CD14-positive monocyte (primary cell): ENCODE measurements around the gene FBXL13. TPM values are rescaled to one million over a fixed set of nuclear protein-coding genes. Genes with fewer than 3 reads are reported as not detected.

ENCODE experiments used
- DNase-seq, 3 donors: peaks; one replicate each; pipeline ENCODE4 v3.0.0-alpha.2; 2011 to 2022
- H2AFZ ChIP-seq: 2 replicates; pipeline ENCODE4 v1.6.0; 2012; ENCODE audit warnings: mild to moderate bottlenecking, low read depth, low read length, inconsistent platforms; ENCODE audit not compliant: insufficient read depth, poor library complexity, severe bottlenecking
- H3K27ac ChIP-seq, 2 donors: 1 replicate in 1 of 2; 2 replicates in 1 of 2; pipeline ENCODE4 v1.5.1; 2012 to 2013; ENCODE audit warnings: low read length in 2 of 2, control low read depth in 1 of 2, inconsistent platforms in 1 of 2, low read depth in 1 of 2, mild to moderate bottlenecking in 1 of 2
- H3K27me3 ChIP-seq, 2 donors: one replicate each; pipeline versions ENCODE4 v1.6.0 to v1.6.1; 2011 to 2013; ENCODE audit warnings: low read length in 2 of 2; ENCODE audit not compliant: control insufficient read depth in 2 of 2, insufficient read depth in 2 of 2
- H3K36me3 ChIP-seq, 2 donors: replicated peaks in 1 of 2; 1 replicate in 1 of 2; 2 replicates in 1 of 2; pipeline versions ENCODE4 v1.5.1 to v1.6.1; 2012 to 2013; ENCODE audit warnings: low read length in 2 of 2, control low read depth in 1 of 2, inconsistent platforms in 1 of 2, mild to moderate bottlenecking in 1 of 2; ENCODE audit not compliant: insufficient read depth in 2 of 2, control insufficient read depth in 1 of 2
- H3K4me1 ChIP-seq, 2 donors: 1 replicate in 1 of 2; 2 replicates in 1 of 2; pipeline versions ENCODE4 v1.5.1 to v1.6.1; 2012 to 2013; ENCODE audit warnings: low read length in 2 of 2, control low read depth in 1 of 2, inconsistent platforms in 1 of 2, mild to moderate bottlenecking in 1 of 2, moderate library complexity in 1 of 2; ENCODE audit not compliant: insufficient read depth in 2 of 2, control insufficient read depth in 1 of 2
- H3K4me2 ChIP-seq: replicated peaks from 2 replicates; pipeline ENCODE3; 2012; ENCODE audit warnings: low read length, moderate library complexity, mild to moderate bottlenecking; ENCODE audit not compliant: poor library complexity, severe bottlenecking; ENCODE audit errors: extremely low read depth
- H3K4me3 ChIP-seq, 3 experiments: fragments of 200-600 bp in 1 of 3; sonication (generic) in 1 of 3; replicated peaks in 1 of 3; 1 replicate in 2 of 3; 2 replicates in 1 of 3; pipeline ENCODE4 v1.5.1; 2011 to 2013; ENCODE audit warnings: low read length in 3 of 3, mild to moderate bottlenecking in 3 of 3, control low read depth in 2 of 3, low read depth in 2 of 3, inconsistent platforms in 1 of 3, moderate library complexity in 1 of 3
- H3K79me2 ChIP-seq: 2 replicates; pipeline ENCODE4 v1.6.0; 2012; ENCODE audit warnings: mild to moderate bottlenecking, control low read depth, inconsistent platforms, low read length, moderate library complexity; ENCODE audit not compliant: insufficient read depth
- H3K9ac ChIP-seq: 2 replicates; pipeline ENCODE4 v1.6.0; 2017; ENCODE audit warnings: low read length, mild to moderate bottlenecking; ENCODE audit not compliant: insufficient read depth, poor library complexity, severe bottlenecking
- H3K9me3 ChIP-seq, 2 donors: replicated peaks in 1 of 2; 1 replicate in 1 of 2; 2 replicates in 1 of 2; pipeline versions ENCODE4 v1.5.1 to v1.6.1; 2012 to 2013; ENCODE audit warnings: low read length in 2 of 2, control low read depth in 1 of 2; ENCODE audit not compliant: control insufficient read depth in 1 of 2, insufficient read depth in 1 of 2
- H4K20me1 ChIP-seq: 2 replicates; pipeline ENCODE4 v1.6.0; 2012; ENCODE audit warnings: mild to moderate bottlenecking, low read length, control low read depth, moderate library complexity; ENCODE audit not compliant: insufficient read depth
- H3K27ac Mint-ChIP-seq, 7 donors: one replicate each; pipeline ENCODE4 v1.8.0; 2020; ENCODE audit warnings: mild to moderate bottlenecking in 7 of 7, mixed read lengths in 7 of 7, moderate library complexity in 6 of 7, inconsistent platforms in 2 of 7
- H3K27me3 Mint-ChIP-seq, 3 donors: one replicate each; pipeline ENCODE4 v1.8.0; 2021 to 2022; ENCODE audit warnings: low read depth in 3 of 3, mild to moderate bottlenecking in 3 of 3, mixed read lengths in 3 of 3, moderate library complexity in 3 of 3, inconsistent platforms in 1 of 3
- H3K36me3 Mint-ChIP-seq, 2 donors: one replicate each; pipeline ENCODE4 v1.8.0; 2020; ENCODE audit warnings: mixed read lengths in 2 of 2, inconsistent platforms in 1 of 2, mild to moderate bottlenecking in 1 of 2
- H3K4me1 Mint-ChIP-seq: one replicate; pipeline ENCODE4 v1.8.0; 2020; ENCODE audit warnings: mild to moderate bottlenecking, mixed read lengths
- H3K4me3 Mint-ChIP-seq, 2 donors: one replicate each; pipeline ENCODE4 v1.8.0; 2020; ENCODE audit warnings: mild to moderate bottlenecking in 2 of 2, mixed read lengths in 2 of 2, moderate library complexity in 1 of 2
- H3K9me3 Mint-ChIP-seq, 7 donors: one replicate each; pipeline ENCODE4 v1.8.0; 2020 to 2022; ENCODE audit warnings: mixed read lengths in 7 of 7, mild to moderate bottlenecking in 6 of 7, moderate library complexity in 6 of 7, inconsistent platforms in 2 of 7
- CTCF ChIP-seq: fragments of 200-600 bp; IDR thresholded peaks from one replicate; pipeline ENCODE4 v1.8.0; 2022; ENCODE audit warnings: antibody characterized with exemption, mild to moderate bottlenecking
- WGBS: methylation state at CpG from one replicate; pipeline ENCODE4 v1.1.5; 2013; ENCODE audit warnings: missing lambda C conversion rate; ENCODE audit not compliant: insufficient coverage; 5-methylcytosine and 5-hydroxymethylcytosine counted together
- intact Hi-C, 2 donors: fragments of 100-400 bp; cut with micrococcal nuclease; formaldehyde crosslinking; loops; one replicate each; pipeline versions ENCODE4 v1.15.0 to v1.15.1; 2023
- polyA plus RNA-seq, 3 donors: library from polyadenylated mRNA; depleted of rRNA in 1 of 3; unstranded in 2 of 3; stranded (reverse) in 1 of 3; fragments of 300-500 nt in 2 of 3; fragments of >200 nt in 1 of 3; fragmentation: Illumina TruSeq in 2 of 3; gene quantifications; 1 replicate in 2 of 3; 2 replicates in 1 of 3; pipeline ENCODE4 v1.2.3, GENCODE V29; 2012 to 2021

FBXL13 gene
- polyA plus RNA-seq, 3 donors, result 0.05 TPM; not detected in 2

GRCh38 chr7:102942181-102942866, 132.3 kb downstream of the FBXL13 start:
- DNase-seq, result no peak
- Histone ChIP-seq H4K20me1 (no peaks in the 10 kb centered on the region), H2AFZ (no peak overlapping the region), H3K36me3 (no peaks in the 10 kb centered on the region), H3K4me3 (no peak overlapping the region), H3K9me3 (no peaks in the 10 kb centered on the region), H3K79me2 (no peaks in the 10 kb centered on the region), H3K9ac (no peak overlapping the region), H3K27ac (no peak overlapping the region), H3K4me1 (no peaks in the 10 kb centered on the region), H3K4me2 (no peak overlapping the region), H3K27me3 (no peaks in the 10 kb centered on the region)
- no CpG with 5 or more reads among the region's 4 CpGs for WGBS
- Mint-ChIP-seq H3K36me3 (peaks cover 0 to 1% of the 10 kb centered on the region in 2 donors), H3K27ac (no peak overlapping the region), H3K4me3 (no peak overlapping the region), H3K9me3 (peaks cover 0 to 3% (median 0%) of the 10 kb centered on the region in 7 donors), H3K4me1 (peaks cover 1% of the 10 kb centered on the region), H3K27me3 (no peaks in the 10 kb centered on the region)
- intact Hi-C loops, result no loop called here
- TF ChIP-seq CTCF, result no peak

GRCh38 chr7:102938679-102939078, 135.9 kb downstream of the FBXL13 start:
- Mint-ChIP-seq H3K9me3 (peaks cover 0 to 3% (median 0%) of the 10 kb centered on the region in 7 donors), H3K36me3 (peaks cover 0 to 1% of the 10 kb centered on the region in 2 donors), H3K27ac (peak overlapping the region in 1 of 7 donors; percentile 40), H3K4me3 (no peak overlapping the region), H3K4me1 (peaks cover 23% of the 10 kb centered on the region), H3K27me3 (no peaks in the 10 kb centered on the region)
- no peak for DNase-seq
- H3K36me3 ChIP-seq, result no peaks in the 10 kb centered on the region
- no peaks in the 10 kb centered on the region for H3K9me3 ChIP-seq
- H4K20me1 ChIP-seq, result no peaks in the 10 kb centered on the region
- TF ChIP-seq CTCF, result no peak
- H3K4me2 ChIP-seq, result no peak overlapping the region
- no peaks in the 10 kb centered on the region for H3K27me3 ChIP-seq
- no peak overlapping the region for H2AFZ ChIP-seq
- no peak overlapping the region for H3K4me3 ChIP-seq
- H3K27ac ChIP-seq, result no peak overlapping the region
- peaks cover 21 to 22% of the 10 kb centered on the region in 2 donors for H3K4me1 ChIP-seq
- no peak overlapping the region for H3K9ac ChIP-seq
- no peaks in the 10 kb centered on the region for H3K79me2 ChIP-seq
- intact Hi-C loops, result no loop called here
- 100% methylated on average over 1 of the region's 1 CpG for WGBS
